Activated T-helper 1 cell treated with anti-CD3 and anti-CD28 coated beads, Interleukin-2, amount 50 U/mL, for 16 hours (primary cell): ENCODE measurements around the gene TPGS1.
A peak's percentile ranks its signal among the peaks of the same experiment; 100 is the strongest.
"Not testable (repeated sequence)": the region's sequence is repeated elsewhere in the genome, so short reads cannot be mapped to it uniquely, and the experiment has no call there.

Source experiments
- DNase-seq, 2 donors: peaks; one replicate each; pipeline ENCODE4 v3.0.0-alpha.2; 2020; ENCODE audit warnings: low read depth in 1 of 2, low spot score in 1 of 2

TPGS1 gene

DNA sequence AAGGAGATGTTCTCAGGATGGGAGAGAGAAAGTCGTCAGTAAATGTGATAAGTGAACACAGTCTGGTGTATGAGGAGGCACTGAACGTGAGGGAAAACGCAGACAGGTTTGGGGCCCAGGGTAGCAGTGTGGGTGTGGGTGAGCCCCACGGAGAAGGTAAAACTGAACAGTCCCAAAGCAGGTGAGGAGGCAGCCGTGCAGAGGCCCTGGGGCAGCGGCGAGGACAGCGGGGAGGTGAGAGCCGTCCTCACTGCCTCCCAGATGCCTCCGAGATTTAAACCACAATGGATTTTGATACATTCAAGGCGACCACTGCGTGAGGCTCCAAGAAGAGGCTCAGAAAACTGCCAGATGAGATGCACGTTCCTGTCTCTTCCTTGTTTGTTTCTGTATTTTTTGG, 31.9 kb upstream of the TPGS1 start:
- DNase-seq = no peak

- DNase-seq = no peak
Measured at GRCh38 chr19:478236-478903, 28.9 kb upstream of the TPGS1 start.

DNA sequence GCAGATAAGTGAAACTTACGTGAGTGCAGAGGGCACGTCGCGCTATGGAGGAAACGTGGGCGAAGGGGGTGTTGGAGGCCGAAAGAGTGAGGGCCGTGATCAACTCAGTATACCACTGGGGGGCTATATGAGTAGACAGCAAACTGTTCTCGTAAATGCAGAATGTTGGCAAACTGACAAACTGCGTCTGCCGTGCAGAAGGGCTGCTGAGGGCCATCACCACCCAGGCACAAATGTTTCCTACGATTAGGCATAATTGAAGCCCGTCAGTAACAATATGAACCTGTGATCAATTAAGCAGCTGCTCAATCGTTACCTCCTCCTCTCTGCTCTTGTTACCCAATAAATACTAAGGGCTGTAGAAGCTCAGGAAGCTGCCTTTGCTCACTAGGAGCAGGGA, 28.3 kb upstream of the TPGS1 start:
- DNase-seq = no peak

- no peak for DNase-seq
Measured at GRCh38 chr19:480016-480855, 27.1 kb upstream of the TPGS1 start.

DNA sequence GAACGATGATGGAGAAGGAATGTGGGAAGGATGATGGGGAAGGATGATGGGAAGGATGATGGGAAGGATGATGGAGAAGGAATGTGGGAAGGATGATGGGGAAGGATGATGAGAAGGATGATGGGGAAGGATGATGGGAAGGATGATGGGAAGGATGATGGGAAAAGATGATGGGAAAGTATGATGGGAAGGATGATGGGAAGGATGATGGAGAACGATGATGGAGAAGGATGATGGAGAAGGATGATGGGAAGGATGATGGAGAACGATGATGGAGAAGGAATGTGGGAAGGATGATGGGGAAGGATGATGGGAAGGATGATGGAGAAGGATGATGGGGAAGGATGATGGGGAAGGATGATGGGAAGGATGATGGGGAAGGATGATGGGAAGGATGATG, 26.2 kb upstream of the TPGS1 start:
- DNase-seq = not testable (repeated sequence)

DNA sequence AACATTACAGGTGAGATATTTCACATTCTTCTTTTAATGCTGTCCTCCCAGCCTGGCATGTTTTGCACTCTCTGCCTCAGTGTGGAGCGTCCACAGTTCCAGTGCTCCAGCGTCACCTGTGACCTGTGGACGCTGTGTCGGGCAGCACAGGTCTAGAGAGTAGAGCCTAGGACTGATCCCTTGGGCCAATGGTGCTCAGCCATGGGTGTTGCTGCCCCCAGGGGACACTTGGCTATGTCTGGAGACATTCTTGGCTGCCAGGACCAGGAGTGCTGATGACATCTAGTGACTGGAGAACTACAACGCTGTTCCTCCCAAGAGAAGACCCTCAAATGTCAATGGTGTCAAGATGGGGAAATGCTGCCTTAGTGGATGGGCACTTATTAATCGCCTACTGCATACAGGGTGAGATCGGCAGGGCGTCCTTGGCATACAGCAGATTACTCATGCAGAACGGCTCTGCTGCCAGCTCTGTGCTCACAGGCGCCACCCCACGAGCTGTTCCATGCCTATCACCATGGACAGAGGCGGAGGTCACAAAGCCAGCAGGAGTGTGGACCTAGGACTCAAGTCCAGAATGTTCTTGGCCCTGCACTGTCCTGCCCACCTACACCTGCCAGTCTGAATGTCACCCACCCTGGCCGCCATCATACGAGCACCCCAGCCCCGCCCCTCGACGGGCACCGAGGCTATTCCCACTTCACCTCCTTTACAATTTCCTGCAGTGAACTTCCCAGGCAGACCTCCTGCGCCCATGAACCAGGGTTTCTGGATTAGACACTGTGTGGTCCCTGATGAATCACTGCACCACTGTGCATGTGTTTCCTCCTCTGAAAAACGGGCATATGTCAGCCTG, 24.9 kb upstream of the TPGS1 start:
- no peak for DNase-seq

DNA sequence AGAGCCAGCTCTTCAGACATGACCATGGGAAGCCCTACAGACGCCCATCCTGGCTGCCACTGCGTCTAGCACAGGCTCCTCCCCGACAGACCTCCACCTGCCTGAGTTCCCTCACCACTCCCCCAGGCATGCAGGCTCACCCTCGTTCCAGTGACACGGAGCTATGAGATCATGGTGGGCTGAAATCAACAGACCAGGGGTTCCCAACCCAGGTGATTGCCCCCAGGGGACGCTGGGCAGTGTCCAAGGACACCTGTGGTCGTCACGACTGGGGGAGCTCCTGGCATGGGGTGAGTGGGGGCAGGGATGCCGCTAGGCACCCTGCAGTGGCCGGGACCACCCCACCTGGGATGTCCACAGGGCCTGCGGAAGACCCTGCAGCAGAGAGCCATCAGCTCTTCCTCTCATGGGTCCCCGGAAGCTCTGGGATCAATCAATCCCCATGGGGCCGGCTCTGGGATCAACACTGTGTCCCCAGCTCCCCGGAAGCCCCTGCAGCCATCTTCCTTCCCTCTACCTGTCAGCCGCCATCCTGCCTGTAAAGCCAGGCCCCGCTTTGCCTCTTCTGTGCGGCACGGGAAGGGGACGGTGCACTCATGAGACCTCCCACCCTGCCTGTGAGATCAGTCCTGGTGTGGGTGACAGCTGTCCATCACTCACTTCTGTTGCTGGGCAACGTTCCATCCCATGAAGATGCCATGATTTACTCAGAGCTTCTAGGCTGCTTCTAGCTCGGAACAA, 23.8 kb upstream of the TPGS1 start:
- no peak for DNase-seq

- DNase-seq = no peak
Measured at GRCh38 chr19:484494-484893, 22.8 kb upstream of the TPGS1 start.

DNA sequence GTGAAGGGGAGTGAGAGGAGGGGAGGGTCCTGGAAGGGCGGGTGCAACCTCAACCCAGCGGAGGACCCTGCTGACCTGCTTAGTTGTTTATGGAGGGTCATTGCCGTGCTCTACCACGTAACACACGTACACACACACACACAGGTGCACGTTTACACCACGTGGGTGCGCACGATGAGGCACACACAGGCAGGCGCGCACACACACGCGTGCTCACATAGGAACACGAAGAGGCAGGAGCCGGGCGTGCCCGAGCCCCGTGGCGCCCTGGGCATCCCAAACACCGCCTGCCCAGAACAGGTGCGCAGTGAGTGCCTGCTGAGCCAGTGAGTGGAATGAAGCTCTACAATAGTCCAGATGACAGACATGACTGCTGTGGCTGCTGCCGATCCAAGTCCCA, 22.2 kb upstream of the TPGS1 start:
- DNase-seq = no peak

DNA sequence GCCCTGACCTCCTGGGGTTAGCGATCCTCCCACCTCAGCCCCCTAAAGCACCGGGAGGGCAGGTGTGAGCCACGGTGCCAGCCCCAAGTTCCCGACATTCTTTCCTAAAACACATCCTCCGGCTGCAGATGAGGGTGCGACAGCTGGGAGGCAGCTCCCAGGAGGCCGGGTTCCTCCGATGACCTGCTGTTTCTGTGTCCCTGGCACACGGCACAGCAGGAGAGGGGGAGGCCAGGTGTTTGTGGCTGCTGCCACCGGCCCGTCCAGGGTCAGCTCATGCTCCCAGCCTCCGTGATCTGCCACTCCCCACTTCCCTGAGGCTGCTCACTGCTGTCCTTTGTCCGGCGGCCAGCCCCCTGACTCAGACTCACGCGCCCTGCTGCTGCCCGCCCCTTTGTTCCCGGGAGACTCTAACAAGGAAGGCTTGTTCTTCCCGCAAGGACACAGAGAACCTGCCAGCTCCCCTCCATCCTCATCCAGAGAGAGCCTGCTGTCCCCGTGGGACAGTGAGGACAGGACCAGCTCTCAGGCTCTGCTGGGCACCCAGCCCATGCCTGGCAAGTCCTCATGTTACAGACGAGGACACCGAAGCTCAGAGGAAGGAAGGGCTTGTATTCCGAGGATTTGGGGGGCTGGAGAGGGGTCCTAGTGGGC, 21.6 kb upstream of the TPGS1 start:
- DNase-seq = no peak

GRCh38 chr19:488505-489417, 18.5 kb upstream of the TPGS1 start:
- peak; percentile 85 to 87 for DNase-seq

DNA sequence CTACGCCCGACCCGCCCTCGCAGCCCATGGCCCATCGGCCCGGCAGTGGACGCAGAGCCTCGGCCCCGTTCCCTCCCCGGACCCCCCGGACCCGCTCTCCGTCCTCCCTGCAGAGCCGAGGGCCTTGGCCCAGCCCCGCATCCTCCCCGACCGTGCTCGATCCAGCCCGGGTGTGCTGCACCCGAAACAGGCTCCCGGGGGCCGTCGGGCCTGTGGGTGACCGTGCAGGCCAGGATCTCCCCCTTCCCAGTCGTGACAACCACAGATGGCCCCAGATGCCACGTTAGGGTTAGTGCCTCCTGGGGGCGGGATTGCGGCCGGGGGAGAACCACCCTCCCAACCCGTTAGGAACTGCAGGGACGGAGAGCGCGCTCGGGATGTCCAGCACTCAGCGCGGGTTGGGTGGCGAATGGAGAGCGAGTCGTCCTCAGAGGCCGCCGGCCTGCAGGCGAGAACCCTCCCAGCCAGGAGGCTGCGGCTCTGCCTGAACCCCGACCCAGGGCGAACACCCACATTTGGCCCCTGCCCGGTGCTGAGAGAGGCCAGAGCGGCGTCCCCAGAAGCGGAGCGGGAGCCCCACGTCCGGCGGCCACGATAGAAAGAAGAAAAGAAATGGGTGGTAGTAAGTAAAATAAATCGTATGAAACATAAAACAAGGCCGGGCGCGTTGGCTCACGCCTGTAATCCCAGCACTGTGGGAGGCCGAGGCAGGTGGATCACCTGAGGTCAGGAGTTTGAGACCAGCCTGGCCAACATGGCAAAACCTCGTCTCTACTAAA, 17.7 kb upstream of the TPGS1 start:
- no peak for DNase-seq

- no peak for DNase-seq
Measured at GRCh38 chr19:491146-491741, 16.1 kb upstream of the TPGS1 start.

- DNase-seq = peak in 1 of 2 donors; percentile 34
Measured at GRCh38 chr19:492091-492531, 15.2 kb upstream of the TPGS1 start.

DNA sequence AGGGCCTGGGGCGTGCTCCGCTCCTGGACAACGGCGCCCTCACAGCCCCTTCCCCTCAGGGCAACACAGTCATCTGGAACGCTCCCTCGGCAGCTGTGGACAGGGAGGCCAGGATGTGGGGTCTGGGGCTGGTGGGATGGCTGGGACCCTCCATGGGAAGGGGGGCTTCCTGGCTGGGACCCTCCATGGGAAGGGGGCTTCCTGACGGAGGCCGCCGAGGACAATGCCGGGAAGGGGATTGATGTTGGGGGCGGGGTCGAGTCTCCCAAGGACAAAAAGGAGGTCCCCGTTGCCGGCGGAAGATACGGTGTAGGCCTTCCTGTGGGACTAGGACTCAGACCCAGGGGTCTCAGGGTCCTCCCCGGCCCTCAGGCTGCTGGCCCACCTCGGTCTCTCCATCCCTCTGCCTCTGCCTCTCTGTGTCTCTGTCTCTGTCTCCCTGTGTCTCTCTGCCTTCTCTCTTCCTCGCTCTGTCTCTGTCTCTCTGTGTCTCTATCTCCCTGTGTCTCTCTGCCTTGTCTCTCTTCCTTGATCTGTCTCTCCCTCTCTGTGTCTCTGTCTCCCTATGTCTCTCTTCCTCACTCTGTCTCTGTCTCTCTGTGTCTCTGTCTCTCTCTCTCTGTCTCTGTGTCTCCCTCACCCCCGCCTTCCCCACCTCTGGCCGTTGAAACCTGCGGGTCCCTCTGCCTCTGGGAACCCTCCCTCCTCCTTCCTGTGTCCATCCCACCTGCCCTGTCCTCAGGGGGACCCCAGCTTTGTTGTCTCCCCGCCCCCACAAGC, 13.7 kb upstream of the TPGS1 start:
- DNase-seq = no peak

- no peak for DNase-seq
Measured at GRCh38 chr19:494171-495080, 12.9 kb upstream of the TPGS1 start.

GRCh38 chr19:495081-495401, 12.3 kb upstream of the TPGS1 start:
- no peak for DNase-seq
